Measurements from ENCODE around the gene MRPS16.
A peak's percentile ranks its signal among the peaks of the same experiment; 100 is the strongest.

The MRPS16 gene

DNA sequence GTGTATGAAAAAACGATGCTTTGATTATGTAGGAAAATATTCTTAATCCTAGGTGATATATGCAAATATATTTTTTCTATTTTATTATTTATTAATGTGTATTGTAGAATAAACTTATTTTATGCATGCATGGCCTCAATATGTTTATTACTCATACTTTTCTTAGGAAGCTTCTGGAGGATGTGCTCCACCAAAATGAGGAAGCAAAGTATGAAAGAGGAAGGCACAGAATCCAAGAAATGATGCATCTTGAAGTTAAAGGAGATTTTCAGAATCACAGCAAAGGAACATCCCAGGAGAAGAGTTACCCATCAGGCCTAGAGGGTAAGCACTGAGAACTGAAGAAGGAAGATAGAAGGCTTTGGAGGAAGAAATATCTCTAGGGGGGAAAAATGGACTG is 35.0 kb upstream of the MRPS16 start:
- DNase-seq, result no peak
- no peak overlapping the region for H4K12ac ChIP-seq (ENCODE audit: low read depth, low read length)
- H3K27ac ChIP-seq (ENCODE audit: low read depth, low read length), result no peak overlapping the region
- no peak overlapping the region for H3K23ac ChIP-seq (ENCODE audit: low read length)
- no peaks in the 10 kb centered on the region for H3K79me1 ChIP-seq (ENCODE audit: low read length)
- H3K4me2 ChIP-seq (ENCODE audit: low read length), result no peak overlapping the region
- H3K27me3 ChIP-seq (ENCODE audit: insufficient read depth, low read length), result no peaks in the 10 kb centered on the region
- H2BK12ac ChIP-seq (ENCODE audit: low read length), result no peak overlapping the region
- H3K9ac ChIP-seq (ENCODE audit: low read length), result no peak overlapping the region
- H4K8ac ChIP-seq (ENCODE audit: low read depth, low read length), result no peak overlapping the region
- H3K18ac ChIP-seq (ENCODE audit: low read length), result no peak overlapping the region
- no peak overlapping the region for H3K14ac ChIP-seq (ENCODE audit: low read length)
- H3K4me3 ChIP-seq (ENCODE audit: low read depth, low read length), result no peak overlapping the region
- H2BK5ac ChIP-seq (ENCODE audit: low read depth, low read length, poor library complexity), result no peak overlapping the region
- no peak overlapping the region for H2AFZ ChIP-seq (ENCODE audit: insufficient read depth, low read length, poor library complexity)
- H3K4me1 ChIP-seq (ENCODE audit: control insufficient read depth in 1 of 2, insufficient read depth in 2 of 2, low read length in 2 of 2), result no peaks in the 10 kb centered on the region
- no peak overlapping the region for H4K91ac ChIP-seq (ENCODE audit: low read depth, low read length)
- H2BK120ac ChIP-seq (ENCODE audit: insufficient read depth, low read length, poor library complexity), result no peak overlapping the region
- H3K4ac ChIP-seq (ENCODE audit: low read depth, low read length), result no peak overlapping the region
- no CpG with 5 or more reads among the region's 1 CpG for WGBS (ENCODE audit: extremely low coverage, insufficient coverage, insufficient read length)
- no peaks in the 10 kb centered on the region for H3K79me2 ChIP-seq (ENCODE audit: control insufficient read depth, insufficient read depth, low read length, poor library complexity)
- H3K9me3 ChIP-seq (ENCODE audit: insufficient read depth, low read depth, low read length), result peaks cover 2% of the 10 kb centered on the region
- H3K36me3 ChIP-seq (ENCODE audit: control insufficient read depth in 1 of 2, insufficient read depth in 2 of 2, low read length in 2 of 2), result no peaks in the 10 kb centered on the region
- H2AK5ac ChIP-seq (ENCODE audit: low read length), result no peak overlapping the region

DNA sequence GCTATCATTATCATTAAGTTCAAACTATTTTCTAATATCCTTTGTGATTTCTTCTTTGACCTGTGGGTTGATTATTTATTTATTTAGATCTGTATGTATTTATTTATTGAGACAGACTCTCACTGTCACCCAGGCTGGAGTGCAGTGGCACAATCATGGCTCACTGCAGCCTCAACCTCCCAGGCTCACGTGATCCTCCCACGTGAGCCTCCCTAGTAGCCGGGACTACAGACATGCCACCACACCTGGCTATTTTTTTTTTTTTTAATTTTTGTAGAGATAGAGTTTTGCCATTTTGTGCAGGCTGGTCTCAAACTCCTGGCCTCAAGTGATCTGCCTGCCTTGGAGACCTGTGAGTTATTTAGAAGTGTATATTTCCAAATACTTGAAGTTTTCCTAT is 28.7 kb upstream of the MRPS16 start:
- Histone ChIP-seq H3K36me3 (ENCODE audit: control insufficient read depth in 1 of 2, insufficient read depth in 2 of 2, low read length in 2 of 2) (no peaks in the 10 kb centered on the region), H2BK12ac (ENCODE audit: low read length) (no peak overlapping the region), H3K4me2 (ENCODE audit: low read length) (no peak overlapping the region), H3K27ac (ENCODE audit: low read depth, low read length) (no peak overlapping the region), H3K79me1 (ENCODE audit: low read length) (no peaks in the 10 kb centered on the region), H3K23ac (ENCODE audit: low read length) (no peak overlapping the region), H3K79me2 (ENCODE audit: control insufficient read depth, insufficient read depth, low read length, poor library complexity) (no peaks in the 10 kb centered on the region), H3K4ac (ENCODE audit: low read depth, low read length) (no peak overlapping the region), H3K14ac (ENCODE audit: low read length) (no peak overlapping the region), H3K9ac (ENCODE audit: low read length) (no peak overlapping the region), H3K27me3 (ENCODE audit: insufficient read depth, low read length) (no peaks in the 10 kb centered on the region), H2BK120ac (ENCODE audit: insufficient read depth, low read length, poor library complexity) (no peak overlapping the region), H2AFZ (ENCODE audit: insufficient read depth, low read length, poor library complexity) (no peak overlapping the region), H2BK5ac (ENCODE audit: low read depth, low read length, poor library complexity) (no peak overlapping the region), H3K9me3 (ENCODE audit: insufficient read depth, low read depth, low read length) (no peaks in the 10 kb centered on the region), H3K18ac (ENCODE audit: low read length) (no peak overlapping the region), H3K4me3 (ENCODE audit: low read depth, low read length) (no peak overlapping the region), H4K12ac (ENCODE audit: low read depth, low read length) (no peak overlapping the region), H4K8ac (ENCODE audit: low read depth, low read length) (no peak overlapping the region), H2AK5ac (ENCODE audit: low read length) (no peak overlapping the region), H3K4me1 (ENCODE audit: control insufficient read depth in 1 of 2, insufficient read depth in 2 of 2, low read length in 2 of 2) (no peaks in the 10 kb centered on the region), H4K91ac (ENCODE audit: low read depth, low read length) (no peak overlapping the region)
- no peak for DNase-seq
- WGBS (ENCODE audit: extremely low coverage, insufficient coverage, insufficient read length), result no CpG with 5 or more reads among the region's 3 CpGs

DNA sequence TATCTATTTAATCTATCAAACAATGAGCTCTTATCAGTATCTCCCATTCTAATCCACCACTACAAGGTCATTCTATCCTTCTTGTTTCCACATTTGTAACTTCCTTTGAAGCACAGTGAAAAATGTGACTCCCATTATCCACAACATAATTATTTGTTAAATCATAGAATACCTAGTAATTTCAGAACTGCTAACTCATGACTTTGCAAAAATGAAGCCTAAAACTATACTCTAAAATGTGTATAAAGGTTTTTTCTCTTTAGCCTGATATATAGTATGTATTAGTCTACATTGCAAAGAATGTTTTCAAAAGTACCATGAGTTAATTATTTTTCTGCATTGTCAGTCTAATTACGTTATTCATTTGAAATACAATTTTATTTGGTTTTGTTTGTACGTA is 12.0 kb upstream of the MRPS16 start:
- no CpG with 5 or more reads among the region's 2 CpGs for WGBS (ENCODE audit: extremely low coverage, insufficient coverage, insufficient read length)
- no peak for DNase-seq
- Histone ChIP-seq H2AK5ac (ENCODE audit: low read length) (no peak overlapping the region), H3K4ac (ENCODE audit: low read depth, low read length) (no peak overlapping the region), H2BK5ac (ENCODE audit: low read depth, low read length, poor library complexity) (no peak overlapping the region), H3K14ac (ENCODE audit: low read length) (no peak overlapping the region), H3K27me3 (ENCODE audit: insufficient read depth, low read length) (no peaks in the 10 kb centered on the region), H4K8ac (ENCODE audit: low read depth, low read length) (no peak overlapping the region), H3K23ac (ENCODE audit: low read length) (no peak overlapping the region), H3K4me3 (ENCODE audit: low read depth, low read length) (no peak overlapping the region), H4K91ac (ENCODE audit: low read depth, low read length) (no peak overlapping the region), H2BK12ac (ENCODE audit: low read length) (no peak overlapping the region), H3K36me3 (ENCODE audit: control insufficient read depth in 1 of 2, insufficient read depth in 2 of 2, low read length in 2 of 2) (no peaks in the 10 kb centered on the region), H3K18ac (ENCODE audit: low read length) (no peak overlapping the region), H3K9ac (ENCODE audit: low read length) (no peak overlapping the region), H3K4me2 (ENCODE audit: low read length) (no peak overlapping the region), H3K4me1 (ENCODE audit: control insufficient read depth in 1 of 2, insufficient read depth in 2 of 2, low read length in 2 of 2) (no peaks in the 10 kb centered on the region), H4K12ac (ENCODE audit: low read depth, low read length) (no peak overlapping the region), H3K79me1 (ENCODE audit: low read length) (no peaks in the 10 kb centered on the region), H2AFZ (ENCODE audit: insufficient read depth, low read length, poor library complexity) (no peak overlapping the region), H3K79me2 (ENCODE audit: control insufficient read depth, insufficient read depth, low read length, poor library complexity) (no peaks in the 10 kb centered on the region), H3K9me3 (ENCODE audit: insufficient read depth, low read depth, low read length) (no peaks in the 10 kb centered on the region), H3K27ac (ENCODE audit: low read depth, low read length) (no peak overlapping the region), H2BK120ac (ENCODE audit: insufficient read depth, low read length, poor library complexity) (no peak overlapping the region)

DNA sequence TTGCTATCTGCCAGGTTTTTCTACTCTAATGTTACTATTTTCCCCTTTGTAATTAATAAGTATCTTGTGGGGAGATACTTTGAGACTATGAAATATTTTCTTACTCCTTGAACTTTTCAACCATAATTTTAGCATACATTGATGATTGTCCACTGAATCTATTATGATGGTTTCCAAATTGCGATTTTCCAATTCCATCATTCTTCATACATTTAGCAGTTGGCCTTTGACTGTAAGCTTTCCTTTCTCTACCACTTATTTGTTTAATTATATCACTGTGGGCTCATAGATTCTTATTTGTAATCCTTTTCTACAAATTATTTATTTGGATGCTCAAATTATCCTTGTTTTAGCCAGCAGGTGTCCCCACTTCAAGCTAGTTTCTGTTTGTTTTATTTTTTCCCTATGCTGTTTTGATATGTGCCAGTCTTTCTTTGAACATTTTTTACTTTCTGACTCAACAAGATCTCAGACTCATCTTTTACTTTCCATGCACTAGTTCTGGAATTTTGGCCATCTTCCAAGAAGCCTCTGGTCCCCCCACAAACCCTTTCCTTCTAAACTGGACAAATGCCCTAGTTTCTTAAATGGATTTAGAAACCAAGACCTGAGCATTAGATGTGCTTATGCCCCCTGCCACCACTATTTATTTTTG is 11.4 kb upstream of the MRPS16 start:
- Histone ChIP-seq H4K91ac (ENCODE audit: low read depth, low read length) (no peak overlapping the region), H3K79me1 (ENCODE audit: low read length) (no peaks in the 10 kb centered on the region), H3K36me3 (ENCODE audit: control insufficient read depth in 1 of 2, insufficient read depth in 2 of 2, low read length in 2 of 2) (no peaks in the 10 kb centered on the region), H3K27me3 (ENCODE audit: insufficient read depth, low read length) (no peaks in the 10 kb centered on the region), H2BK12ac (ENCODE audit: low read length) (no peak overlapping the region), H3K18ac (ENCODE audit: low read length) (no peak overlapping the region), H3K14ac (ENCODE audit: low read length) (no peak overlapping the region), H4K12ac (ENCODE audit: low read depth, low read length) (no peak overlapping the region), H3K27ac (ENCODE audit: low read depth, low read length) (no peak overlapping the region), H3K4ac (ENCODE audit: low read depth, low read length) (no peak overlapping the region), H2BK5ac (ENCODE audit: low read depth, low read length, poor library complexity) (no peak overlapping the region), H2AFZ (ENCODE audit: insufficient read depth, low read length, poor library complexity) (no peak overlapping the region), H2BK120ac (ENCODE audit: insufficient read depth, low read length, poor library complexity) (no peak overlapping the region), H2AK5ac (ENCODE audit: low read length) (no peak overlapping the region), H3K23ac (ENCODE audit: low read length) (no peak overlapping the region), H3K4me1 (ENCODE audit: control insufficient read depth in 1 of 2, insufficient read depth in 2 of 2, low read length in 2 of 2) (no peaks in the 10 kb centered on the region), H3K9ac (ENCODE audit: low read length) (no peak overlapping the region), H3K4me2 (ENCODE audit: low read length) (no peak overlapping the region), H3K4me3 (ENCODE audit: low read depth, low read length) (no peak overlapping the region), H3K79me2 (ENCODE audit: control insufficient read depth, insufficient read depth, low read length, poor library complexity) (no peaks in the 10 kb centered on the region), H3K9me3 (ENCODE audit: insufficient read depth, low read depth, low read length) (no peaks in the 10 kb centered on the region), H4K8ac (ENCODE audit: low read depth, low read length) (no peak overlapping the region)
- no CpG with 5 or more reads among the region's 1 CpG for WGBS (ENCODE audit: extremely low coverage, insufficient coverage, insufficient read length)
- peak in 1 of 2 donors; percentile 43 for DNase-seq

Data from trophoblast cell (in vitro differentiated cells and primary cell).